ENCODE data around the gene ABCA7. TPM values are rescaled to one million over a fixed set of nuclear protein-coding genes. Genes with fewer than 3 reads are reported as not detected.

The ABCA7 gene
- total RNA-seq, 1 donor from 2014 or later = 51.0 TPM

DNA sequence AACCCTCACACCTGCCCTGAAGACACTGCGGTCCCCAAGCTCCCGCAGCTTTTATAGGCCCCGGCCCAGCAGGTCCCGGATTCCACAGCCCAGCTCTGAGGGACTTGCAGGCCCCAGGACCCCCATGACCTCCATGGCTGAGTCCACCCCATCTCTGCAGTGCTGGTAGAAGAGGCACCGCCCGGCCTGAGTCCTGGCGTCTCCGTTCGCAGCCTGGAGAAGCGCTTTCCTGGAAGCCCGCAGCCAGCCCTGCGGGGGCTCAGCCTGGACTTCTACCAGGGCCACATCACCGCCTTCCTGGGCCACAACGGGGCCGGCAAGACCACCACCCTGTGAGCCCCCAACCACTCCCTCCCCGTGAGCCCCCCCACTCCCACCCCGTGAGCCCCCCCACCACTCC is 9.2 kb downstream of the ABCA7 start:
- Histone ChIP-seq H3K27me3 (no peaks in the 10 kb centered on the region), H3K9me3 (no peaks in the 10 kb centered on the region), H3K27ac (no peak overlapping the region), H3K4me3 (no peak overlapping the region), H3K36me3 (no peaks in the 10 kb centered on the region), H3K4me1 (no peaks in the 10 kb centered on the region)
- TF ChIP-seq, protein P1, sequence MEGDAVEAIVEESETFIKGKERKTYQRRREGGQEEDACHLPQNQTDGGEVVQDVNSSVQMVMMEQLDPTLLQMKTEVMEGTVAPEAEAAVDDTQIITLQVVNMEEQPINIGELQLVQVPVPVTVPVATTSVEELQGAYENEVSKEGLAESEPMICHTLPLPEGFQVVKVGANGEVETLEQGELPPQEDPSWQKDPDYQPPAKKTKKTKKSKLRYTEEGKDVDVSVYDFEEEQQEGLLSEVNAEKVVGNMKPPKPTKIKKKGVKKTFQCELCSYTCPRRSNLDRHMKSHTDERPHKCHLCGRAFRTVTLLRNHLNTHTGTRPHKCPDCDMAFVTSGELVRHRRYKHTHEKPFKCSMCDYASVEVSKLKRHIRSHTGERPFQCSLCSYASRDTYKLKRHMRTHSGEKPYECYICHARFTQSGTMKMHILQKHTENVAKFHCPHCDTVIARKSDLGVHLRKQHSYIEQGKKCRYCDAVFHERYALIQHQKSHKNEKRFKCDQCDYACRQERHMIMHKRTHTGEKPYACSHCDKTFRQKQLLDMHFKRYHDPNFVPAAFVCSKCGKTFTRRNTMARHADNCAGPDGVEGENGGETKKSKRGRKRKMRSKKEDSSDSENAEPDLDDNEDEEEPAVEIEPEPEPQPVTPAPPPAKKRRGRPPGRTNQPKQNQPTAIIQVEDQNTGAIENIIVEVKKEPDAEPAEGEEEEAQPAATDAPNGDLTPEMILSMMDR (IDR thresholded peaks at IDR 0.05) = no peak
- intact Hi-C loops (cut with DNase I) = no loop called here
- DNase-seq = no peak
- ATAC-seq = no peak

DNA sequence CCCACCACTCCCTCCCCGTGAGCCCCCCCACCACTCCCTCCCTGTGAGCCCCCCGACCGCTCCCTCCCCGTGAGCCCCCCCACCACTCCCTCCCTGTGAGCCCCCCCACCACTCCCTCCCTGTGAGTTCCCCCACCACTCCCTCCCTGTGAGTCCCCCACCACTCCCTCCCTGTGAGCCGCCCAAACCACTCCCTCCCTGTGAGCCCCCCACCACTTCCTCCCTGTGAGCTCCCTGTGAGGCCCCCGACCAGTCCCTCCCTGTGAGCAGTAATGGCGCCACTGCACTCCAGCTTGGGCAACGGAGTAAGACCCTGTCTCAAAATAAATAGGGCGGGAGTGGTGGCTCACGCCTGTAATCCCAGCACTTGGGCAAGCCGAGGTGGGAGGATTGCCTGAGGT is 9.9 kb downstream of the ABCA7 start:
- H3K9me3 ChIP-seq = no peaks in the 10 kb centered on the region
- ATAC-seq = no peak
- no peaks in the 10 kb centered on the region for H3K36me3 ChIP-seq
- H3K4me3 ChIP-seq = no peak overlapping the region
- H3K27ac ChIP-seq = no peak overlapping the region
- H3K27me3 ChIP-seq = no peaks in the 10 kb centered on the region
- DNase-seq = no peak
- intact Hi-C loops (cut with DNase I) = no loop called here
- TF ChIP-seq, protein P1 (IDR thresholded peaks at IDR 0.05) = no peak
- H3K4me1 ChIP-seq = no peaks in the 10 kb centered on the region

DNA sequence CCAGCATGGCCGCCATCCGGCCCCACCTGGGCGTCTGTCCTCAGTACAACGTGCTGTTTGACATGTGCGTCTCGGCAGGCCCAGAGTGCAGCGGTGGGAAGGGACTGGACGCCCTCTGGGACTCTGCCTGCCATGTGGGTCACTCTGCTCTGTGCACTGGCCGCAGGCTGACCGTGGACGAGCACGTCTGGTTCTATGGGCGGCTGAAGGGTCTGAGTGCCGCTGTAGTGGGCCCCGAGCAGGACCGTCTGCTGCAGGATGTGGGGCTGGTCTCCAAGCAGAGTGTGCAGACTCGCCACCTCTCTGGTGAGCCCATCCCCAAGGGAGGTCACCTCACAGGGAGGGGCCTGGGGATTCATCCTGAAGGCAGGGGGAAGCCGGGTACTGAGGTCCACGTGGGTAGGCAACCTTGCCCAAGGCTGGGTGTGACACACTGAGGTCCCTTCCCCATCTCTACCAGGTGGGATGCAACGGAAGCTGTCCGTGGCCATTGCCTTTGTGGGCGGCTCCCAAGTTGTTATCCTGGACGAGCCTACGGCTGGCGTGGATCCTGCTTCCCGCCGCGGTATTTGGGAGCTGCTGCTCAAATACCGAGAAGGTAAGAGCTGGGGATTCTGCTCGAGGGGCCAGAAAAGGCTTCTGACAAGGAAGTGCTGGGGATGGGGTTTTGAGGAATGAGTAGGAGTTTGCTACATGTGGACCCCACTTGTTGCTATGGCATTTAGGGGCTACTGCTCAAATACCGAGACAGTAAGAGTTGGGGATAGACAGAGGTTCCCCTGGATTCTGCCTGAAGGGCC is 11.3 kb downstream of the ABCA7 start:
- H3K9me3 ChIP-seq = no peaks in the 10 kb centered on the region
- intact Hi-C loops (cut with DNase I) = no loop called here
- H3K4me3 ChIP-seq = no peak overlapping the region
- H3K4me1 ChIP-seq = no peaks in the 10 kb centered on the region
- ATAC-seq (no peak), DNase-seq (no peak)
- TF ChIP-seq, protein P1 (IDR thresholded peaks at IDR 0.05) = no peak
- no peaks in the 10 kb centered on the region for H3K36me3 ChIP-seq
- H3K27me3 ChIP-seq = no peaks in the 10 kb centered on the region
- no peak overlapping the region for H3K27ac ChIP-seq

- no peaks in the 10 kb centered on the region for H3K4me1 ChIP-seq
- no peak overlapping the region for H3K27ac ChIP-seq
- no peak for DNase-seq
- H3K9me3 ChIP-seq = no peaks in the 10 kb centered on the region
- TF ChIP-seq, protein P1 (IDR thresholded peaks at IDR 0.05) = no peak
- intact Hi-C loops (cut with DNase I) = no loop called here
- no peaks in the 10 kb centered on the region for H3K27me3 ChIP-seq
- no peaks in the 10 kb centered on the region for H3K36me3 ChIP-seq
- H3K4me3 ChIP-seq = no peak overlapping the region
- no peak for ATAC-seq
These were observed 11.9 kb downstream of the ABCA7 start for GRCh38 chr19:1051791-1052190.

- Histone ChIP-seq H3K36me3 (no peaks in the 10 kb centered on the region), H3K9me3 (peaks cover 7% of the 10 kb centered on the region), H3K4me1 (no peaks in the 10 kb centered on the region), H3K27ac (no peak overlapping the region), H3K4me3 (no peak overlapping the region), H3K27me3 (no peaks in the 10 kb centered on the region)
- TF ChIP-seq, protein P1 (IDR thresholded peaks at IDR 0.05) = no peak
- no peak for DNase-seq
- intact Hi-C loops (cut with DNase I) = no loop called here
- ATAC-seq = no peak
These were observed 12.6 kb downstream of the ABCA7 start for GRCh38 chr19:1052349-1052975.
